LNCAP (cell line): Measurements from ENCODE around the gene CDH4.

Experiments
- TF ChIP-seq, protein P1 (sequence below): fragments of 450-650 bp; IDR thresholded peaks from 2 replicates; pipeline ENCODE4 v1.5.1; 2017; ENCODE audit warnings: mild to moderate bottlenecking

The CDH4 gene

DNA sequence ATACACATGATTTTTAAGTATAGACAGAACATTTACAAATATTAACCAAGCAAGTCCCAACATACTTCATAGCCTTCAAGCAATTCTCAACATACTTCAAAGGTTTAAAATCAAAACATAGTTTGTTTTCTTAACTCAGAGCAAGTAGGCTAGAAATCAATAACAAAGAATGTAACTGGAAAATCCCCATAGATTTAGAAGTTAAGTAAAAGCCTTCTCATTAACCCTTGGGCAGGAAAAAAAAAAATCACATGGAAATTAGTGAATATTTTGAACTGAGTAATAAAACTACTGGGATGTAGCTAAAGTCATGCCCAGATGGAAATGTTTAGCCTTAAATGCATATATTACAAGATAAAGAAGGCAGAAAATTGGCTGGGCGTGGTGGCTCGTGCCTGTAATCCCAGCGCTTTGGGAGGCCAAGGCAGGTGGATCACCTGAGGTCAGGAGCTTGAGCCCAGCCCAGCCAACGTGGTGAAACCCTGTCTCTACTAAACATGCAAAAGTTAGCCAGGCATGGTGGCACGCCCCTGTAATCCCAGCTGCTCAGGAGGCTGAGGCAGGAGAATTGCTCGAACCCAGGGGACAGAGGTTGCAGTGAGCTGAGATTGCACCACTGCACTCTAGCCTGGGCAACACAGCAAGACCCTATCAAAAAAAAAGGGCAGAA is 497.5 kb downstream of the CDH4 start:
- TF ChIP-seq, protein P1, sequence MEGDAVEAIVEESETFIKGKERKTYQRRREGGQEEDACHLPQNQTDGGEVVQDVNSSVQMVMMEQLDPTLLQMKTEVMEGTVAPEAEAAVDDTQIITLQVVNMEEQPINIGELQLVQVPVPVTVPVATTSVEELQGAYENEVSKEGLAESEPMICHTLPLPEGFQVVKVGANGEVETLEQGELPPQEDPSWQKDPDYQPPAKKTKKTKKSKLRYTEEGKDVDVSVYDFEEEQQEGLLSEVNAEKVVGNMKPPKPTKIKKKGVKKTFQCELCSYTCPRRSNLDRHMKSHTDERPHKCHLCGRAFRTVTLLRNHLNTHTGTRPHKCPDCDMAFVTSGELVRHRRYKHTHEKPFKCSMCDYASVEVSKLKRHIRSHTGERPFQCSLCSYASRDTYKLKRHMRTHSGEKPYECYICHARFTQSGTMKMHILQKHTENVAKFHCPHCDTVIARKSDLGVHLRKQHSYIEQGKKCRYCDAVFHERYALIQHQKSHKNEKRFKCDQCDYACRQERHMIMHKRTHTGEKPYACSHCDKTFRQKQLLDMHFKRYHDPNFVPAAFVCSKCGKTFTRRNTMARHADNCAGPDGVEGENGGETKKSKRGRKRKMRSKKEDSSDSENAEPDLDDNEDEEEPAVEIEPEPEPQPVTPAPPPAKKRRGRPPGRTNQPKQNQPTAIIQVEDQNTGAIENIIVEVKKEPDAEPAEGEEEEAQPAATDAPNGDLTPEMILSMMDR: no peak

DNA sequence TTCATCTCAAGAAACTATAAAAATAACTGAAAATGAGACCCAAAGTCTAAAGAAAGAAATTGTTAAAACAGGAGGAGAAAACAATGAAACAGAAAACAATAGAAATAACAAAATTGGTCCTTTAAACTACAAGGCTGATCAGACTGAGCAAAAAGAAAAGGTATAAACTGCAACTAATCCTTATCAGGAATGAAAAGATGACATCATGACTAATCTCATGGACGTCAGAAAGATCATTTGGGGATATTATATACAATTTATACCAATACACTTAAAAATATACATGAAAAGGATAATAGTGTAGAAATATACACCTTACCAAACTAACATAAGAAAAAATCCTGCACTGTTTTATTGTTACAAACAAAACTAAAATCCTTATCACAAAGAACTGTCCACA is 498.0 kb downstream of the CDH4 start:
- TF ChIP-seq, protein P1: no peak

DNA sequence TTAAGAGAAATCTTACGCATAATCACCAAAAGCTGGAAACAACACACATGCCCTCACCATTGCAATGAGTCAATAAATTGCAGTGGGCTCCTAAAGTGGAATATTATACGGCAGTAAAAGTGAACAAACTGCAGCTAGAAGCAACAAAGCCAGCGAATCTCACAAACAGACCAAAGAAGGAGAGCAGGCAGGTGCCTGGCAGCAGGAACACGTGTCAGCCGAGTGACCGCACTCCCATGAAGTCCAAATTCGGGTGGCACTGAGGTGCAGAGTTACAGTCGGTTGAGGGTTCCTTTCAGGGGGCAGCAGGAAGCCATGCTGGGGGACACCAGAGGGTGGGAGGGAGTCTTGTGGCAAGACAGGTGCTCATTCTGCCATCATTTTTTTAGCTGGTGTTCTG is 500.5 kb downstream of the CDH4 start:
- TF ChIP-seq, protein P1: no peak

DNA sequence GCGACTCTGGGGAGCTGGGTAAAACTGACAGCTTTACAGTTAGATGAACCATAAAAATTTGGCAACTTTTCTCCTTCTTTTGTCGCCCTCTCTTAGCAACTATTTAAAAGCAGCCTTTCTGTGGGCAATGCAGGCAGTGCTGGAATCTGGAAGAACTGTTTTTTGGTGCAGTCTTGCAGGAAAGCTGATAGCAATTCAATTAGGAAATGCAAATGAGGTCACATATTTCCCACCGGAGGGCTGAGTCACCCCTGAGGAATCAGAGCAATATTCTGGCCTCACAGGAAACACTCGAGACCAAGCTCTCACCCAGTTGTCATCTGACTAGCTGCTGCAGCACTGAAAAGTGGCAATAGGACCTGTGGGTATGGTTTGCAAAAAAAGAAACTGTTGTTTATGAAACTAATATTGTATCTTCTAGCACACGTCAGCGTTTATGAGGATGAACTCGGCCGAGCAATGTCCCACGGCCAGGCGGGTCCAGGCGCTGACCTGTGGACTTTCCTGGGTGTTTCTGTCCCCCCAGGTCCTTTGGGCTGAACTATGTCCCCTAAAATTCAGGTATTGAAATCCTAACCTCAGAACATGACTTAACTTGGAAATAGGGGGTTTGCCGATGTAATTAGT is 501.4 kb downstream of the CDH4 start:
- TF ChIP-seq, protein P1: no peak

DNA sequence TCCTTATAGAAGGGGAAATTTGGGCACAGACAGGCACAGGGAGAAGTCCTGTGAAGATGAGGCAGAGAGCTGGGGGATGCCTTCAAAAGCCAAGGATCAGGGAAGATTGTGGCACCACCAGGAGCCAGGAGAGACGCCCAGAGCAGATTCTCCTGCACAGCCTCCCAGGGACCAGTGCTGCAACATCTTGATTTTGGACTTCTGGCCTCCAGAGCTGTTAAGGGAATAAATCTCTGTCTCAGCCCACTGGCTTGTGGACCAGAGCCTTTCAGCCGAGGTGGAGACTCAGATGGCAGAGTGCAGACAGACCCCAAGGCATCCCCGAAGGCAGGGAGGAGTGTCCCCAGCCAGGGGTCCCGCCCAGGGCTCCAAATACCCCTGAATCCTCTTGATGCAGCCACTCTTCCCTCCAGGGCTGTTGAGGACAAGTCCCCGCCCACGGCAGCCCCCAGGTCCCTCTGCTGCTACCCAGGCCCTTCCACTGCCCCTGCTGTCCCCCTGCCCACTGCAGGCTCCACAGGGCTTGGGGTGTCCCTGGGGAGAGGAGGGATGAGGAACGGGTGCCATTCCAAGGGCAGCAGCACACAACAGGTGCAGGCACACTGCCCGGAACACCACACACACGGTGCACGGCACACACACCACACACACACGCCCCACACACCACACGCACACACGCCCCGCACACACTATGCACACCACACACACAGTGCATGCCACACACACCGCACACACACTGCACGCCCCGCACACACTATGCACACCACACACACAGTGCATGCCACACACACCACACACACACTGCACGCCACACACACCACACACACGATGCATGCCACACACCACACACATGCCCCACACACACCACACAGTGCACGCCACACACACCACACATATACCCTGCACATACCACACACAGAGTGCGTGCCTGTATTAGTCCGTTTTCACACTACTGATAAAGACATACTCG is 502.2 kb downstream of the CDH4 start:
- TF ChIP-seq, protein P1: no peak

DNA sequence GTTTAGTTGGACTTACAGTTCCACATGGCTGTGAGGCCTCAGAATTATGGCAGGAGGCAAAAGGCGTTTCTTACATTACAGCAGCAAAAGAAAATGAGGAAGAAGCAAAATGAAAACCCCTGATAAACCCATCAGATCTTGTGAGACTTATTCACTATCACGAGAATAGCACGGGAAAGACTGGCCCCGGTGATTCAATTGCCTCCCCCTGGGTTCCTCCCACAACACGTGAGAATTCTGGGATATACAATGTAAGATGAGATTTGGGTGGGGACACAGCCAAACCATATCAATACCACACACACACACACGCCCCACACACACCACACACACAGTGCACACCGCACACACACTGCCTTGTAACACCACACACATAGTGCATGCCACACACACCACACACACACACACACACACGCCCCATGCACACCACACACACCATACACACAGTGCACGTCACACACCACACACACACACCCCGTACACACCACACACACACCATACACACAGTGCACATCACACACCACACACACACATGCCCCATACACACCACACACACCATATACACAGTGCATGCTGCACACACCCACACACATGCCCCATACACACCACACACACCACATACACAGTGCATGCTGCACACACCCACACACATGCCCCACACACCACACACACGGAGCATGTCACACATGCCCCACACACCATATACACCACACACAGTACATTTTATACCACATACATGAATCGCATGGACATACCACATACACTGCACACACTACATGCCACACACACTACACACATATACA is 503.1 kb downstream of the CDH4 start:
- TF ChIP-seq, protein P1: no peak
